22Rv1 (cell line): Measurements from ENCODE around the gene EVA1A.

Source experiments
- ZFX ChIP-seq: fragments of 450-650 bp; IDR thresholded peaks from 2 replicates; pipeline ENCODE4 v1.6.1; 2017; ENCODE audit warnings: antibody characterized with exemption, borderline replicate concordance
- TF ChIP-seq, protein P1 (sequence below): fragments of 450-650 bp; IDR thresholded peaks from 2 replicates; pipeline ENCODE4 v1.5.1; 2017; ENCODE audit warnings: mild to moderate bottlenecking

- TF ChIP-seq, protein P1, sequence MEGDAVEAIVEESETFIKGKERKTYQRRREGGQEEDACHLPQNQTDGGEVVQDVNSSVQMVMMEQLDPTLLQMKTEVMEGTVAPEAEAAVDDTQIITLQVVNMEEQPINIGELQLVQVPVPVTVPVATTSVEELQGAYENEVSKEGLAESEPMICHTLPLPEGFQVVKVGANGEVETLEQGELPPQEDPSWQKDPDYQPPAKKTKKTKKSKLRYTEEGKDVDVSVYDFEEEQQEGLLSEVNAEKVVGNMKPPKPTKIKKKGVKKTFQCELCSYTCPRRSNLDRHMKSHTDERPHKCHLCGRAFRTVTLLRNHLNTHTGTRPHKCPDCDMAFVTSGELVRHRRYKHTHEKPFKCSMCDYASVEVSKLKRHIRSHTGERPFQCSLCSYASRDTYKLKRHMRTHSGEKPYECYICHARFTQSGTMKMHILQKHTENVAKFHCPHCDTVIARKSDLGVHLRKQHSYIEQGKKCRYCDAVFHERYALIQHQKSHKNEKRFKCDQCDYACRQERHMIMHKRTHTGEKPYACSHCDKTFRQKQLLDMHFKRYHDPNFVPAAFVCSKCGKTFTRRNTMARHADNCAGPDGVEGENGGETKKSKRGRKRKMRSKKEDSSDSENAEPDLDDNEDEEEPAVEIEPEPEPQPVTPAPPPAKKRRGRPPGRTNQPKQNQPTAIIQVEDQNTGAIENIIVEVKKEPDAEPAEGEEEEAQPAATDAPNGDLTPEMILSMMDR = no peak
- TF ChIP-seq ZFX = no peak
These were observed 12.6 kb downstream of the EVA1A start for GRCh38 chr2:75548036-75548573.
